ENCODE results near the gene ITGA2. TPM values are rescaled to one million over a fixed set of nuclear protein-coding genes. Genes with fewer than 3 reads are reported as not detected.

The ITGA2 gene
- total and polyA plus RNA-seq, 4 donors, result 2.0 to 36.1 (median 19.2) TPM

GRCh38 chr5:53109056-53109442, 119.9 kb downstream of the ITGA2 start:
- peaks cover 0 to 10% (median 1%) of the 10 kb centered on the region in 4 donors for H3K36me3 ChIP-seq (ENCODE audit: control insufficient read depth in 4 of 4, insufficient read depth in 4 of 4, low read length in 4 of 4)
- H3K9me3 ChIP-seq (ENCODE audit: control insufficient read depth in 4 of 4, insufficient read depth in 3 of 4, low read length in 3 of 4), result no peaks in the 10 kb centered on the region
- ATAC-seq (ENCODE audit: insufficient read depth, low FRiP score), result no peak
- no peaks in the 10 kb centered on the region for H3K27me3 ChIP-seq (ENCODE audit: control insufficient read depth in 3 of 3, insufficient read depth in 3 of 3, low read length in 2 of 3)
- DNase-seq, result peak in 2 of 3 donors; percentile 41 to 42
- peak overlapping the region; percentile 48 to 78 for H3K27ac ChIP-seq (ENCODE audit: low read depth in 1 of 2, low read length in 1 of 2)
- 1% methylated on average over 11 of the region's 11 CpGs for WGBS, 2 donors
- H3K4me3 ChIP-seq, result peak overlapping the region; percentile 66
- peak overlapping the region; percentile 31 to 71 for H3K9ac ChIP-seq (ENCODE audit: insufficient read depth in 1 of 2, low read length in 2 of 2)
- no peak for TF ChIP-seq CTCF (IDR thresholded peaks at IDR 0.05; ENCODE audit: control extremely low read depth, extremely low read depth)
- H3K4me1 ChIP-seq (ENCODE audit: control insufficient read depth in 5 of 5, insufficient read depth in 5 of 5, low read length in 5 of 5), result peaks cover 0 to 11% (median 6%) of the 10 kb centered on the region in 5 donors

GRCh38 chr5:53109443-53110127, 120.4 kb downstream of the ITGA2 start, which contains the start of gene MOCS2:
MOCS2 (minus strand) TSS chr5:53109757; CDS start chr5:53107174, 2,583 bp downstream.
- Histone ChIP-seq H3K27me3 (ENCODE audit: control insufficient read depth in 3 of 3, insufficient read depth in 3 of 3, low read length in 2 of 3) (no peaks in the 10 kb centered on the region), H3K36me3 (ENCODE audit: control insufficient read depth in 4 of 4, insufficient read depth in 4 of 4, low read length in 4 of 4) (peaks cover 0 to 10% (median under 1%) of the 10 kb centered on the region in 4 donors), H3K4me3 (peak within 1 kb of the TSS; percentile 66), H3K27ac (ENCODE audit: low read depth in 1 of 2, low read length in 1 of 2) (peak within 1 kb of the TSS; percentile 67 to 78), H3K9ac (ENCODE audit: insufficient read depth in 1 of 2, low read length in 2 of 2) (peak within 1 kb of the TSS; percentile 44 to 96), H3K4me1 (ENCODE audit: control insufficient read depth in 5 of 5, insufficient read depth in 5 of 5, low read length in 5 of 5) (peaks cover 0 to 11% (median 6%) of the 10 kb centered on the region in 5 donors), H3K9me3 (ENCODE audit: control insufficient read depth in 4 of 4, insufficient read depth in 3 of 4, low read length in 3 of 4) (no peaks in the 10 kb centered on the region)
- DNase-seq (peak; percentile 90 to 97 (median 92)), ATAC-seq (ENCODE audit: insufficient read depth, low FRiP score) (peak; percentile 98)
- TF ChIP-seq CTCF (IDR thresholded peaks at IDR 0.05; ENCODE audit: control extremely low read depth, extremely low read depth), result no peak
- 0% methylated on average over 54 of the region's 54 CpGs for WGBS, 2 donors

- peaks cover 0 to 11% (median 6%) of the 10 kb centered on the region in 5 donors for H3K4me1 ChIP-seq (ENCODE audit: control insufficient read depth in 5 of 5, insufficient read depth in 5 of 5, low read length in 5 of 5)
- peak overlapping the region; percentile 44 to 96 for H3K9ac ChIP-seq (ENCODE audit: insufficient read depth in 1 of 2, low read length in 2 of 2)
- peak overlapping the region; percentile 35 for H3K4me3 ChIP-seq
- H3K9me3 ChIP-seq (ENCODE audit: control insufficient read depth in 4 of 4, insufficient read depth in 3 of 4, low read length in 3 of 4), result no peaks in the 10 kb centered on the region
- H3K36me3 ChIP-seq (ENCODE audit: control insufficient read depth in 4 of 4, insufficient read depth in 4 of 4, low read length in 4 of 4), result peaks cover 0 to 6% (median 0%) of the 10 kb centered on the region in 4 donors
- WGBS, 2 donors, result 9 to 13% methylated on average over 6 of the region's 6 CpGs
- ATAC-seq (ENCODE audit: insufficient read depth, low FRiP score), result no peak
- no peaks in the 10 kb centered on the region for H3K27me3 ChIP-seq (ENCODE audit: control insufficient read depth in 3 of 3, insufficient read depth in 3 of 3, low read length in 2 of 3)
- DNase-seq, result no peak
- peak overlapping the region in 1 of 2 donors; percentile 25 for H3K27ac ChIP-seq (ENCODE audit: low read depth in 1 of 2, low read length in 1 of 2)
- TF ChIP-seq CTCF (IDR thresholded peaks at IDR 0.05; ENCODE audit: control extremely low read depth, extremely low read depth), result no peak
Observed at GRCh38 chr5:53110156-53110555, 121.0 kb downstream of the ITGA2 start.
